ENCODE results near the gene ZFYVE28.

ZFYVE28 gene

GRCh38 chr4:2272026-2272827 lies 146.2 kb downstream of the ZFYVE28 start:
- DNase-seq (ENCODE audit: low read depth): no peak

DNA sequence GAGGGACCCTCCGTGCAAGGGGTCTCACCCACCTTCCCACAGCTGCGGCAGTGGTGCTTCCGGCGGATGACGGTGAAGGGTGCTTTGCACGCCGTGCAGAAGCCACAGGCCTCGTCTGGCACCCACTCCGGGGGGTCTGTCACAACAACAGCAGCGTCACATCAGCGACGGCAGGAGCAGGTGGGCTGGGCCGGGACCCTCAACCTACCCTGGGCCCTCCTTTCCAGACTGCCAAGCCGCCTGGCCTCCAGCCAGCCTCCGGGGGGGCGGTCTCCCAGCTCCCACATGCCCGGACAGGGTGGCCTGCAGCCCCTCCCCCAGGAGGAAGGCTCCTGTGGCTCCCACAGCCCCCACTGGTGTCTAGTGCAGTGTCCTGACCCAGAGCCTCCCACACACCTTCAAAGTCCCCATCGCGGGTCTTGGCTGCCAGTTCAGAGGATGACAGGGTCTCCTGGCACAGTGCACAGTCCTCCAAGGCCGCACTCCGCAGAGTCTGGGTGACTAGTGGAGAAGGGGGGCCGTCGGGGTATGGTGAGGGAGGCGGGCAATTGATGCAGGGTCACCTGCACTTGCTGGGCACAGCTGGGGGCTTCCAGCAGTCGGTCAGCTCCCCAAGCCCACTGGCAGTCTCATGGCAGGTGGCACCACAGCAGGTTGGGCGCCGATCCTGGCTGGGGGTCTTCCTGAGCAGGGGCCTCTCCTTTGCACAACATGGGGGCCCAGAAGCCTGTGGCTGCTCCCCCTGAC lies 147.0 kb downstream of the ZFYVE28 start:
- no peak for DNase-seq (ENCODE audit: low read depth)

DNA sequence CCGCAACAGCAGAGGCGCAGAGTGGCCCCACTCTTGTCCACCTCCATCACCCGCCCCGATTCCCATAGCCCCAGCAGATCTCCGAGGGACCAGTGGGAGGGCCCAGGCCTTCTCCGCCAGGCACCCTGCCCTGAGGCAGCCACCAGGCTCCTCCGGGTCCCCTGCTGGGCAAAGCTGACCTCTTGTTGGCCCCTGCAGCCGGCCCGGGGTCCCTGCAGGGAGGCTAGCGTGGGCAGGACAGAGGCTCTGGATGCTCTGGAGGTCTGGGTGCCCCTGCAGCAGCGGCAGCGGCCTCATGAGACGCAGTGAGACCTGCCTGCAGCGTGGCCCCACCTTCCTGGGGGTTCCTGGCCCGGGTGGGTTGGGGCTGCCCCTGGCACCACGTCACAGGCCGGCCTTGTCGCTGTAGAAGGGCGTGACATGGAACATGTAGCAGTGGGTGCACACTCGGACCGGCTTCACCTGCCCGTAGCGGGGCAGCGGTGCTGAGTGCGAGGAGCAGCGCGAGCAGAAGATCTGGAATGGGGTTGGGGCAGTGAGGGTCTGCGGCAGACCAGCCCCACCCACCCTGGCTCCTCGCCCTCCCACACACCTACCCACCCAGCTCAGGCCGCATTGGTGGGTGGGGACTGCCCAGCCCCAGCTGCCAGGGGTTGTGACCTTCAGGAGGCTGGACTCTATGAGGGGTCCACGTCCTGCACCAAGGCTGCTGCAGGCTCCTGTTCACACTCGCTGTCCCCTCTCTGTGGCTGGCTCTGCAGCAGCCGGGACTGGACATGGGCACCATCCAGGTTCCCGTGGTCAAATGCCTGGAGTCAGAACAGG lies 147.9 kb downstream of the ZFYVE28 start:
- DNase-seq (ENCODE audit: low read depth): no peak

GRCh38 chr4:2269618-2270163 lies 148.8 kb downstream of the ZFYVE28 start:
- no peak for DNase-seq (ENCODE audit: low read depth)

- no peak for DNase-seq (ENCODE audit: low read depth)
These were observed 149.3 kb downstream of the ZFYVE28 start for GRCh38 chr4:2269206-2269531.

- no peak for DNase-seq (ENCODE audit: low read depth)
These were observed 149.9 kb downstream of the ZFYVE28 start for GRCh38 chr4:2268357-2269205.

DNA sequence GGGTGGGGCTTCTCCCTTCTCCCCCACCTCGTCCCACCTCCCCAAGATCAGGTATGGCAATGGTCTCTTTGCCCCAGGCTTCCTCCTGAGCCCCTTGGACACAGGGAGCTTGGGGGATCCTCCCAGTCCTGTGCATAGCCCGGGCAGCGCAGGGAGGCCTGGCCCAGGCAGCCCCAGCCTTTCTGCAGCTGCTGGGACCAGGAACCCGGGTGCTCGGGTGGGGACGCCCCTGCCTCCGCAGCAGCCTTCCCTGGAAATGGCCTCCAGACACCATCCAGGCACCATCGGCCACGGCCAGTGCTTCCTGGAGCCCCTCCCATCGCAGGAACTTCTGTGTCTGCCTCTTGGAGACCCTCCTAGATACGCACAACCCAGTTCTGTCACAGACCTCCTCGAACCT lies 150.6 kb downstream of the ZFYVE28 start:
- no peak for DNase-seq (ENCODE audit: low read depth)

- no peak for DNase-seq (ENCODE audit: low read depth)
These were observed 151.1 kb downstream of the ZFYVE28 start for GRCh38 chr4:2267320-2267811.

DNA sequence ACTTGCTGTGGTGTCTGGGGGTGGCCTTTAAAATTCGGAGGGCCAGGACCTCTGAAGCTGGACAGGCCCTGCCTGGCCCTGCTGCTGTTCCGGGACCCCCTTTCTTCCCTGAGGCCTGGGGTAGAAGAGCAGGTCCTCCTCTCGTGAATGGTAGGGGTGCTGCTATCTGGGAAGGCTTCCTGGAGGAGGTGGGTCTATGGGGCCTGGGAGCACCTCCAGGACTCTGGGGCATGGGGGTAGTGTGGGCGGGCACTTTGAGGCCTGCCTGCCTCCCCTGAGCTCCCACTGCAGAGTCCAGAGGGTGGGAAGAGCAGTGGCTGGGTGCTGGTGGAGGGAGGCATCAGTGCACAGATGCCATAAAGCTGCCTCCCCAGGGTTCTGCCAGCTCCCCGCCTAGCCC lies 151.6 kb downstream of the ZFYVE28 start:
- DNase-seq (ENCODE audit: low read depth): no peak

- peak; percentile 19 for DNase-seq (ENCODE audit: low read depth)
These were observed 152.3 kb downstream of the ZFYVE28 start for GRCh38 chr4:2266181-2266580.

DNA sequence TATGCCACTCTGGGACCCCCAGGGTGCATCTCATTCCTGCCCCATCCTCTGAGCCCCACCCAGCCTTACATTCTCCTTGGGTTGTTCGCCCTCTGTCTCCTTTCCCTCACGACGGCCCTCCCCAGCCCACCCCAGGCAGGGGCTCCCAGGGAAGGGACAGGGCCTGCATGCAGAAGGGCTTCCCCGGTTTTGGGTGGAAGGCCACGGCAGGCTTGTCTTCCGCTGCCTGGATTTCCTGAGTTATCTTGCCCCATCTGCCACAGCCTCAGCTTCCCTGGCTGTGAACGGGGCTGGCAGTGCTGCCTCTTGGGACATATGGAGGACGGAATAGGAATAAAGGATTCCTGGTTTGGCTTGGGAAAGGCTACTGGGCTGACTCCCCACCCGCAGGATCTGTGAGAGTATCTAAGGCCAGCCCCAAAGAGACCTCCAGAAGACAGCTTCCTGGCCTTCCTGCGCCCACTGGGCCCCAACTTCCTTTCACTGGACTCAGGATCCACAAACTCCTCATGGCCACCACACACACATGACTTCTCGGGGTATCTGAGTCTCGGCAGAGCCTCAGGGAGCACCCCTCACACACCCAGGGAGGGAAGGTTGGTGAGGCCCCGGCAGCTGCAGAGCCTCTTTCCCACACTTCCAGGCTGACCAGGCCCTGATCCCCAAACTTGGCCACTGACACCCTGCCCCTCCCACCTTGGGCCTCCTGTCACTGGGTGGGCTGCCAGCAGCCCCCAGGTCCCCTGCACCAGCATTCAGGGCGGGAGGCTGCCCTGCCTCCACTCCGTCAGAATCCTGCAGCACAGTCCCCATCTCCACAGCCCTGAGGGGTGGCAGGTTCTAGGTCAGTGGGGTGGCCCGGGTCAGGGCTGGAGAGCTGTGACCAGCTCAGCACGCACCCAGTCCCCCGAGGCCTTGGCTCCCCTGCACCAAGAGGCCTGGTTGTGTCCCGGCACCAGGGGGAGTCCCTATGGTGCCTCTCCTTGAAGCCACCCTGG lies 153.0 kb downstream of the ZFYVE28 start:
- DNase-seq (ENCODE audit: low read depth): no peak

DNA sequence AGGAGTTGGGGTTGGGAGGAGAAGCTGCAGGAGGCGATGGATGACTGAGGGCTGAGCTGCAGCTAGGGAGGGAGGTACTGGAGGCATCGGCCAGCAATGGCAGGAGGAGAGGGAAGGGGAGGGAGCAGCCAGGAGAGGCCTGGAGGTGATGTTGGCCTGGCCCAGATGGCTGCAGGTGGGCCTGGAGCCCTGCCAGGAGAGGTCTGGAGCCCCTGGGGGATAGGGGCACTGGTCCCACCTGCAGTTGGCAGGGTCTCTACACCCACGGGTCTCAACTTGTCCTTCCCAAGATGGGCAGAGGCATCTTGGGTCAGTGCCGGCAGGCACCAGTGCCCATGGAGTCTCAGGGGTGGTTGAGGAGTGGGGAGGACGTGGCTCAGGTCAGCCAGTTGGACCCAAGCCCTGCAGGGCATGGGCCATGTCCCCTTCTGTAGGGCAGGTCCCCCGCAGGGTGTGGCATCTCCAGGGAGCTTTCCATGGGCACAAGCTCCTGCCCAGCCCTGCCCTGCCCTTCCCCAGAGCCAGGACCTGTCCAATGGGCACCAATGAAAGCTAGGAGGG lies 153.9 kb downstream of the ZFYVE28 start:
- no peak for DNase-seq (ENCODE audit: low read depth)

- DNase-seq (ENCODE audit: low read depth): no peak
These were observed 154.5 kb downstream of the ZFYVE28 start for GRCh38 chr4:2263926-2264321.

DNA sequence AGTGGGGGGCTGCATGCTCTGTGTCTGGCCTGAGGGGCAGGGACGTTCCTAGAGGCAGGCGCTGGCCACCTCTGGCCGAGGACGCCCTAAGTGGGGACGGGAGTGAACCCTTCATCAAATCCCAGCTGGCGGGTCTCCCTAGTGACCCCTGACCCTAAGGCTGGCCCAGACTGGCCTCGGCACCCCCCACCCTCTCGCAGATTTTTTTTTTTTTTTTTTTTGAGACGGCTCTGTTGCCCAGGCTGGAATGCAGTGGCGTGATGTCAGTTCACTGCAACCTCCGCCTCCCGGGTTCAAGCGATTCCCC lies 155.5 kb downstream of the ZFYVE28 start:
- DNase-seq (ENCODE audit: low read depth): no peak

- peak; percentile 100 for DNase-seq (ENCODE audit: low read depth)
These were observed 156.1 kb downstream of the ZFYVE28 start for GRCh38 chr4:2262145-2262943.

DNA sequence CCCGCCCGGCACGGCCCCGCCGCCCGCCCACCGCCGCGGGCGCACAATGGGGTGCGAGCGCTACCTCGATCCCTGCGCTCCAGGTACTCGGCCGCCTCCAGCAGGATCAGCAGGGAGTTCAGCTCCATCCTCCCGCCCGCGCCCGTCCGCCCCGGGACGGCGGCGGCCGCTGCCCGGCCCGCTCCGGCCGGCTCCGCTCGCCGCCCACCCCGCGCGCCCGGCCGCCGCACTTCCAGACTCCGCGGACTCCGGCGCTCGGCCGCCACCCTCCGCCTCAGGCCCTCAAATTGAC lies 156.6 kb downstream of the ZFYVE28 start, which contains the start of gene MXD4:
Gene MXD4 (minus strand): TSS at position 257 of the 292 bp plus-strand sequence. CDS start 129 bp downstream, at position 128.
- DNase-seq (ENCODE audit: low read depth): no peak

DNA sequence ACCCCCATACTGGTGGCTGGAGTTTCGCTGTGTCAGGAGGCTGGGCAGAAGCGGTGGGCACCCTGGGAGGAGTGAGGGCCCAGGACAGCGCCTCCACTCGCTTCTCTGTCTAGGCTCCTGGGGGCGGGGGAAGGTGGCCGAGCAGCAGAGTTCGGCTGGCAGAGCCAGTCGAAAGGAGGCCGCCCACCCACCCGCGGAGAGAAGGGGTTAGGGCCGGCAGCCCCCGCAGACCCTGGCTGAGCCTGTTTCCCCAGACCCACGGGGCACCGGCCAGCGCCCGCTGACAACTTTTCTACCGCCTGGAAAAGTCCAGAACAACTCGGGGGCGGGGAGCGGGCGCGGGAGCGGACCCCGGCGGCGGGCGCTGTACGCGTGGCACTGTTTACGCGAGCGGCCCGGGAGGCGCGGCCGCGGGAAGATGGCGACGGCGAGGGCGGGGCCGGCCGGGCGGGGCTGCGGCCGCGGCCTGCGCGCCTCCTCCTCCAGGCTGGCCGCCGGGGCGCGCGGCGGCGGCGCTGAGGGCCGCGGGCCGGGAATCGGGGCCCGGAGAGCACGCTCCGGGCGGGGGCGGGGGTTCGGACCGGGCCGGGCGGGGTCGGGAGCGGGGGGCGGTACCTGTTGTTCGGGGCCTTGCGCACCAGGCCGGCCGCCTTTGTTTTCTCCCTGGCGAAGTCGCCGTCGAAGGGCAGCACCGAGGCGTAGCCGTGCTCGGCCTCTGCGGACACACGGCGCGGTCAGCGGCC lies 157.2 kb downstream of the ZFYVE28 start:
- peak; percentile 51 for DNase-seq (ENCODE audit: low read depth)

DNA sequence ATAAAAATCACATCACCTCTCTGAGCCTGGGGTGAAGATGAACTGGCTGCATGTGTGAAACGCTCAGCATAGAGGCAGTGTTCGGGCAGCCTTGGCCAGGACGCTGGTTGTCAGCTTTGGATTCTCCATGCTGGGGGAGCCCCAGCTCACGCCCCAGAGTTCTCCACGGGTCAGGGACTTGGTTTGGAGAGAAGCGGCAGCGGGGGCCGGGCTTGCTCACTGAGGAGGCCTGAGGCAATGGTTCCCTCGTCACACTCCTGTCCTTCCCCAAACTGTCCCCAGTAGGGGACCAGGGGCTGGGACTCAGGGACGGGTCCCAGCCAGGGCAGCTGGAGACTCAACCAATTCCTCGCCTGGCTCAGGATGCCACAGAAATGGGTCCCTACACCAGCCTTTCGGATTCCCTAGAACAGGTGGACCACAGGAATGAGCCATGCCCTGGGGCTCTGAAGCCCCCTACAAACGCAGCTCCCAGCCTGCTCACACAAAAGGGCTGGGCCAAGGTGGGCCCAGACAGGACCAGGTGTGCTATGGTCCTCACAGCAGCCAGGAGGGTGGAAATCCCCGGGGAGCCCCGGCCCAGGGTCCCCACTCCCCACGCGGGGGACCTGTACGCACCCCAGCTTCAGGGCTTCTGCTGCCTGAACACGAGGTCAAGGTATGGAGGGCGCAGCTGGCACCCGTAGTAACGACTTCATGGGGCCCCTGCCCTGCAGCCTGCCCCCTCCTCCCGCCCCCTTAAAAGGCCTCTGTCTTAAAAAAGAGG lies 157.9 kb downstream of the ZFYVE28 start:
- no peak for DNase-seq (ENCODE audit: low read depth)

All from iris pigment epithelial cell (primary cell).